GM06990 (cell line): ENCODE data around the gene LAMC1.

Source experiments
- DNase-seq: peaks from one replicate; pipeline ENCODE4 v3.0.0-alpha.2; 2011; ENCODE audit not compliant: insufficient read length; ENCODE audit errors: extremely low read depth
- H3K27me3 ChIP-seq: replicated peaks from 2 replicates; pipeline ENCODE4 v1.6.0; 2011; ENCODE audit warnings: low read length; ENCODE audit not compliant: control insufficient read depth, insufficient read depth
- H3K36me3 ChIP-seq: 2 replicates; pipeline ENCODE4 v1.5.1; 2011; ENCODE audit warnings: low read length; ENCODE audit not compliant: control insufficient read depth, insufficient read depth
- H3K4me3 ChIP-seq: replicated peaks from 2 replicates; pipeline ENCODE4 v1.5.1; 2011; ENCODE audit warnings: low read depth, mild to moderate bottlenecking, control low read depth, low read length
- CTCF ChIP-seq: IDR thresholded peaks from 2 replicates; pipeline ENCODE4 v1.5.1; 2011; ENCODE audit warnings: low read length, control low read depth, mild to moderate bottlenecking, inconsistent platforms; ENCODE audit not compliant: insufficient read depth, poor library complexity, severe bottlenecking

LAMC1 gene

DNA sequence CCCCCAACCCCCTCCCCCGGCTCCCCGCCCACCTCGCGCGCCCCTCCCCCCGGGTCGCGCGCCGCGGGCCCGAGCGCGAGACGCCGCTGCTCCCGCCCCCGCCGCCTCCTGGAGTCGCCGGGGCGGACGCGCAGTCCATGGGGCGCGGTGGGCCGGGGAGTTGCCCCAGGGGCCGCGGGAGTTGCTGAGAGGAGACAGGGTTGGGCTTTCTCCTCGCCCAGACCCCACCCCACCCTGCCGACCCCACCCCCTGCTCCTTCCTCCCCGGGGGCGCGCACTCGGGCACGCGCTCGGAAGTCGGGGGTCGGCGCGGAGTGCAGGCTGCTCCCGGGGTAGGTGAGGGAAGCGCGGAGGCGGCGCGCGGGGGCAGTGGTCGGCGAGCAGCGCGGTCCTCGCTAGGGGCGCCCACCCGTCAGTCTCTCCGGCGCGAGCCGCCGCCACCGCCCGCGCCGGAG lies at the start of gene LAMC1:
LAMC1 (plus strand) TSS at position 275 of the 455 bp plus-strand sequence. CDS start 297 bp downstream, outside the sequence.
- peak within 1 kb of the TSS; percentile 76 for H3K4me3 ChIP-seq
- peak; percentile 79 for DNase-seq
- no peaks in the 10 kb centered on the region for H3K27me3 ChIP-seq
- no peak for TF ChIP-seq CTCF
- no peaks in the 10 kb centered on the region for H3K36me3 ChIP-seq

DNA sequence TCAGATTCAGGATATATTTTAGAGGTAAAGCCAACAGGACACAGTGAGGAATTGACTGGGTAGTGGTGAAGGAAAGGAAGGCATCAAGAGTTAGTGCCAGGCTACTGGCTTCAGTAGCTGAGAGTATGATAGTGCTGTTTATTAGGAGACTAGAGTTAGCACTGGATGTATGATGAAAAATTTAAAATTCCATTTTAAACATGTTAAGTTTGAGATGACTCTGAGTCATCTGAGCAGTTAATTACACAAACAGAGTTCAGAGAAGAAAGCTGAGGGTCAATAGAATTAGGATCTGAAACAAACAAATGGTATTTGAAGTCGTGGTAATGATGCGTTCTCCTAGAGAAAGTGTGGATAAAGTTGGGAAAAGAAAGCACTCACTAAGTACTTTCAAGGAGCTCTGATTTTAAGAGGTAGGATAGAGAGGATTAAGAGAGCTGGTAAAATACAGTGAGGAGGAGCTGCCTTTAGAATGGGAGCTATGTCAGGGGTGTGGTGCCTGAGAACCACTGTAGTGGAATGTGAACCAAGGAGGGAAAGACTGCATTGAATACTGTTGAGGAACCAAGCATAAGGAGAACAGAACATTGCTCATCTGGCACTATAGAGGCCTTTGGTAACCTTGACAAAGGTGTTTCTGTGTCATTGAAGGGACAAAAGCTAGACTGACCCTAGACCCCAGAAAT lies 48.6 kb upstream of the LAMC1 start:
- TF ChIP-seq CTCF, result no peak
- H3K36me3 ChIP-seq, result no peaks in the 10 kb centered on the region
- no peak for DNase-seq
- H3K27me3 ChIP-seq, result no peaks in the 10 kb centered on the region
- no peak overlapping the region for H3K4me3 ChIP-seq

DNA sequence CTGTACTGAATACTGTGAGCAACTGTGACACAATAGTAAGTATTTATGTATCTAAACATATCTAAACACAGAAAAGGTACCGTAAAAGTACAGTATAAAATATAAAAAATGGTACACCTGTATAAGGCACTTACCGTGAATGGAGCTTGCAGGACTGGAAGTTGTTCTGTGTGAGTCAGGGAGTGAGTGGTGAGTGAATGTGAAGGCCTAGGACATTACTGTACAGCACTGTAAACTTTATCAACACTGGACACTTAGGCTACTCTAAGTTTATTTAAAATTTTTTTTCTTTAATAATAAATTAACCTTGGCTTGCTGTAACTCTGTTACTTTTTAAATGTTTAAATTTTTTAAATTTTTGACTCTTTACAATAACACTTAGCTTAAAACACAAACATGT lies 45.7 kb upstream of the LAMC1 start:
- Histone ChIP-seq H3K4me3 (no peak overlapping the region), H3K36me3 (no peaks in the 10 kb centered on the region), H3K27me3 (no peaks in the 10 kb centered on the region)
- no peak for DNase-seq
- TF ChIP-seq CTCF, result no peak

DNA sequence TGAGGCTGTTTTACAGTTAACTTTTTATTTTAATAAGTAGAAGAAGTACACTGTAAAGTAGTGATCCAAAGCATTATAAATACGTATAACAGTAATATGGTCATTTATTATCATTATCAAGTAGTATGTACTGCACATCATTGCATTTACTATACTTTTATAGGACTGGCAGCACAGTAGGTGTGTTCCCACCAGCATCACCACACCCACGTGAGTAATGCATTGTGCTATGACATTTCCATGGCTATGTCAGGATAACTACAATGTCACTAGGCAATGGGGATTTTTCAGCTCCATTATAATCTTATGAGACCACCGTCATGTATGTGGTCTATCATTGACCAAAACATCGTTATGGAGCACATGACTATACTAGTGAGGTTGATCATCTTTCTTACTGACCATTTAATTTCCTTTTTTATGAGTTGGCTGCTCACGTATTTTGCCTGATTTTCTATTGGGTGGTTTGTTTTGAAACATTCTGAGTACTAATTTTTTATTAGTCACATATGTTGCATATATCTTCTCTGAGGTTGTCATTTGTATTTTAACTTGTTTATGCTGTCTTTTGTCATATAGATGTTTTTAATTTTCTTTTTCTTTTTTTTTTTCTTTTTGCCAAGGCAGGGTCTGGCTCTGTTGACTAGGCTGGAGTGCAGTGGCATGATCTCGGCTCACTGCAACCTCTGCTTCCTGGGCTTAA lies 44.9 kb upstream of the LAMC1 start:
- TF ChIP-seq CTCF, result no peak
- Histone ChIP-seq H3K27me3 (no peaks in the 10 kb centered on the region), H3K36me3 (no peaks in the 10 kb centered on the region), H3K4me3 (no peak overlapping the region)
- DNase-seq, result no peak

DNA sequence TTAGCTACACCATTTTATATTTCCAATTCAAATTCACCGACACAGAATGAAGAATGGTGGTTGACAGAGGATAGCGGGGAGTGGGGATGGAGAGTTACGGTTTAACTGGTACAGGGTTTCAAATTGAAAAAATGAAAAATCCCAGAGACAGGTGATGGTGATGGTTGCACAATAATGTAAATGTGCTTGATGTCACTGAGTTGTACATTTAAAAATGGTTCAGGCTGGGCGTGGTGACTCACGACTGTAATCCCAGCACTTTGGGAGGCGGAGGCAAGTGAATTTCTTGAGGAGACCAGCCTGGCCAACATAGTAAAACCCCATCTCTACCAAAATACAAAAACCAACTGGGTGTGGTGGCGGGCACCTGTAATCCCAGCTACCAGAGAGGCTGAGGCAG lies 39.1 kb upstream of the LAMC1 start:
- H3K27me3 ChIP-seq, result no peaks in the 10 kb centered on the region
- TF ChIP-seq CTCF, result no peak
- no peaks in the 10 kb centered on the region for H3K36me3 ChIP-seq
- no peak for DNase-seq
- no peak overlapping the region for H3K4me3 ChIP-seq

DNA sequence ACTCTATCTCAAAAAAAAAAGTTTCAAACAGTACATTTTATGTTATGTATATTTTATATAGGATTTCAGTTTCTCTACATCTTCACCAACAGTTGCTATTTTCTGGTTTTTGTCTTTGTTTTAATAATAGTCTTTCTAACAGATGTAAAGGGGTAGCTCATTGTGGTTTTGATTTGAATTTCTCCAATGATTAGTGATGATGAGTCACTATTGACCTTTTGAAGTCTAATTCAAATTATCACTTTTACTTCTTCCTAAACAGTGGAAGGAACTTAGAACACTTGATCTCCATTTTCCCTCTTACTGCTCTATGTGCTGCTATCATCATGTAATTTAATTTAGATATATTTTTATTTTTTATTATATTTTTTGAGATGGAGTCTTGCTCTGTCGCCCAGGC lies 38.6 kb upstream of the LAMC1 start:
- DNase-seq, result no peak
- no peaks in the 10 kb centered on the region for H3K27me3 ChIP-seq
- TF ChIP-seq CTCF, result no peak
- no peak overlapping the region for H3K4me3 ChIP-seq
- H3K36me3 ChIP-seq, result no peaks in the 10 kb centered on the region
